Measurements from ENCODE around the gene ZBTB8OS. TPM values are rescaled to one million over a fixed set of nuclear protein-coding genes. Genes with fewer than 3 reads are reported as not detected.
"Not testable (repeated sequence)": the region's sequence is repeated elsewhere in the genome, so short reads cannot be mapped to it uniquely, and the experiment has no call there.

The ZBTB8OS gene
- total RNA-seq, 1 donor from 2014 or later = 38.0 TPM

GRCh38 chr1:32639489-32640075 lies 10.8 kb downstream of the ZBTB8OS start:
- no peak for DNase-seq (ENCODE audit: low read depth)
- no peak for TF ChIP-seq CTCF (IDR thresholded peaks at IDR 0.05; ENCODE audit: insufficient read depth, low read length, poor library complexity, severe bottlenecking)
- H3K36me3 ChIP-seq (ENCODE audit: control insufficient read depth, insufficient read depth, low read length) = no peaks in the 10 kb centered on the region
- no peak overlapping the region for H3K4me3 ChIP-seq (ENCODE audit: low read depth, low read length)
- no peaks in the 10 kb centered on the region for H3K27me3 ChIP-seq (ENCODE audit: control insufficient read depth, insufficient read depth, low read length)

GRCh38 chr1:32636914-32637645 lies 13.3 kb downstream of the ZBTB8OS start:
- no peaks in the 10 kb centered on the region for H3K27me3 ChIP-seq (ENCODE audit: control insufficient read depth, insufficient read depth, low read length)
- no peak for DNase-seq (ENCODE audit: low read depth)
- TF ChIP-seq CTCF (IDR thresholded peaks at IDR 0.05; ENCODE audit: insufficient read depth, low read length, poor library complexity, severe bottlenecking) = no peak
- no peak overlapping the region for H3K4me3 ChIP-seq (ENCODE audit: low read depth, low read length)
- no peaks in the 10 kb centered on the region for H3K36me3 ChIP-seq (ENCODE audit: control insufficient read depth, insufficient read depth, low read length)

GRCh38 chr1:32635508-32636277 lies 14.7 kb downstream of the ZBTB8OS start:
- no peaks in the 10 kb centered on the region for H3K36me3 ChIP-seq (ENCODE audit: control insufficient read depth, insufficient read depth, low read length)

GRCh38 chr1:32632829-32633228 lies 17.5 kb downstream of the ZBTB8OS start:
- Histone ChIP-seq H3K27me3 (ENCODE audit: control insufficient read depth, insufficient read depth, low read length) (no peaks in the 10 kb centered on the region), H3K4me3 (ENCODE audit: low read depth, low read length) (no peak overlapping the region), H3K36me3 (ENCODE audit: control insufficient read depth, insufficient read depth, low read length) (no peaks in the 10 kb centered on the region)
- DNase-seq (ENCODE audit: low read depth) = no peak
- TF ChIP-seq CTCF (IDR thresholded peaks at IDR 0.05; ENCODE audit: insufficient read depth, low read length, poor library complexity, severe bottlenecking) = no peak

More at GRCh38 chr1:32635508-32636277, 14.7 kb downstream of the ZBTB8OS start:
- H3K4me3 ChIP-seq (ENCODE audit: low read depth, low read length) = no peak overlapping the region
- H3K27me3 ChIP-seq (ENCODE audit: control insufficient read depth, insufficient read depth, low read length) = no peaks in the 10 kb centered on the region
- no peak for TF ChIP-seq CTCF (IDR thresholded peaks at IDR 0.05; ENCODE audit: insufficient read depth, low read length, poor library complexity, severe bottlenecking)
- no peak for DNase-seq (ENCODE audit: low read depth)

- not testable (repeated sequence) for H3K27me3 ChIP-seq (ENCODE audit: control insufficient read depth, insufficient read depth, low read length); H3K36me3 ChIP-seq (ENCODE audit: control insufficient read depth, insufficient read depth, low read length); H3K4me3 ChIP-seq (ENCODE audit: low read depth, low read length); DNase-seq (ENCODE audit: low read depth)
Measured at GRCh38 chr1:32630173-32630572, 20.2 kb downstream of the ZBTB8OS start.

- H3K27me3 ChIP-seq (ENCODE audit: control insufficient read depth, insufficient read depth, low read length) = no peaks in the 10 kb centered on the region
- no peaks in the 10 kb centered on the region for H3K36me3 ChIP-seq (ENCODE audit: control insufficient read depth, insufficient read depth, low read length)
- TF ChIP-seq CTCF (IDR thresholded peaks at IDR 0.05; ENCODE audit: insufficient read depth, low read length, poor library complexity, severe bottlenecking) = no peak
- DNase-seq (ENCODE audit: low read depth) = no peak
- H3K4me3 ChIP-seq (ENCODE audit: low read depth, low read length) = no peak overlapping the region
Measured at GRCh38 chr1:32627596-32628162, 22.7 kb downstream of the ZBTB8OS start.
